Thyroid gland (tissue), 4 donors: ENCODE measurements around the gene TMEM120B. TPM values are rescaled to one million over a fixed set of nuclear protein-coding genes. Genes with fewer than 3 reads are reported as not detected.
"Not testable (repeated sequence)": the region's sequence is repeated elsewhere in the genome, so short reads cannot be mapped to it uniquely, and the experiment has no call there.

Experiments used
- DNase-seq, 2 donors: peaks; one replicate each; pipeline ENCODE4 v3.0.0-alpha.2; 2019
- H3K27ac ChIP-seq, 3 donors: fragments of 200-600 bp; sonication (generic); 1 replicate in 2 of 3; 2 replicates in 1 of 3; pipeline ENCODE4 v1.5.1; 2016 to 2019; ENCODE audit warnings: mild to moderate bottlenecking in 1 of 3, moderate library complexity in 1 of 3
- H3K27me3 ChIP-seq: fragments of 200-600 bp; sonication (generic); one replicate; pipeline ENCODE4 v1.5.1; 2019
- H3K36me3 ChIP-seq, 2 donors: fragments of 200-600 bp; sonication (generic); one replicate each; pipeline ENCODE4 v1.5.1; 2016 to 2019
- H3K4me1 ChIP-seq, 2 donors: fragments of 200-600 bp; sonication (generic); one replicate each; pipeline ENCODE4 v1.5.1; 2017 to 2019
- H3K4me3 ChIP-seq, 3 donors: fragments of 200-600 bp; sonication (generic); replicated peaks in 1 of 3; 1 replicate in 2 of 3; 2 replicates in 1 of 3; pipeline ENCODE4 v1.5.1; 2016; ENCODE audit warnings: mild to moderate bottlenecking in 1 of 3
- H3K9me3 ChIP-seq: fragments of 200-600 bp; sonication (generic); one replicate; pipeline ENCODE4 v1.5.1; 2017
- POLR2A ChIP-seq, 2 donors: fragments of 450-650 bp; IDR thresholded peaks; one replicate each; pipeline ENCODE4 v1.6.1; 2017; ENCODE audit warnings: antibody characterized with exemption in 2 of 2, mild to moderate bottlenecking in 2 of 2, moderate library complexity in 1 of 2
- WGBS, 2 donors: methylation state at CpG; one replicate each; pipeline ENCODE4 v1.1.5; 2017; 5-methylcytosine and 5-hydroxymethylcytosine counted together
- intact Hi-C: fragments of 100-400 bp; cut with DNase I; formaldehyde crosslinking; loops from one replicate; pipeline ENCODE4 v1.15.1; 2023
- total RNA-seq, 4 donors: library from RNA; depleted of rRNA; stranded (reverse); fragments of >200 nt; gene quantifications; one replicate each; pipeline ENCODE4 v1.2.3, GENCODE V29; 2016
- TF ChIP-seq, protein P1 (sequence below), 6 experiments: fragments of 200-600 bp in 3 of 6; fragments of 450-650 bp in 3 of 6; sonication (generic) in 3 of 6; IDR thresholded peaks; one replicate each; pipeline ENCODE4 v1.5.1; 2016 to 2019; ENCODE audit warnings: antibody characterized with exemption in 6 of 6, mild to moderate bottlenecking in 2 of 6, inconsistent platforms in 1 of 6, moderate library complexity in 1 of 6

TMEM120B gene
- total RNA-seq: 10 to 100 TPM; 12.5 to 15.4 (median 14.2) TPM

GRCh38 chr12:121712461-121713256 lies at the start of gene TMEM120B:
TSS of gene TMEM120B (plus strand) at chr12:121712752. CDS start at chr12:121712896, 144 bp downstream.
- H3K36me3 ChIP-seq: no peaks in the 10 kb centered on the region
- H3K4me3 ChIP-seq: peak within 1 kb of the TSS; percentile 81 to 85 (median 82)
- H3K27me3 ChIP-seq: no peaks in the 10 kb centered on the region
- peaks cover 11 to 14% of the 10 kb centered on the region in 2 donors for H3K4me1 ChIP-seq
- WGBS, 2 donors: 0 to 1% methylated on average over 1 to 16 of the region's 74 CpGs
- peak within 1 kb of the TSS; percentile 81 to 91 (median 82) for H3K27ac ChIP-seq
- intact Hi-C loops: no loop called here
- DNase-seq: peak; percentile 74 to 81
- TF ChIP-seq POLR2A (IDR thresholded peaks at IDR 0.05): peak; percentile 79 to 96
- TF ChIP-seq, protein P1, sequence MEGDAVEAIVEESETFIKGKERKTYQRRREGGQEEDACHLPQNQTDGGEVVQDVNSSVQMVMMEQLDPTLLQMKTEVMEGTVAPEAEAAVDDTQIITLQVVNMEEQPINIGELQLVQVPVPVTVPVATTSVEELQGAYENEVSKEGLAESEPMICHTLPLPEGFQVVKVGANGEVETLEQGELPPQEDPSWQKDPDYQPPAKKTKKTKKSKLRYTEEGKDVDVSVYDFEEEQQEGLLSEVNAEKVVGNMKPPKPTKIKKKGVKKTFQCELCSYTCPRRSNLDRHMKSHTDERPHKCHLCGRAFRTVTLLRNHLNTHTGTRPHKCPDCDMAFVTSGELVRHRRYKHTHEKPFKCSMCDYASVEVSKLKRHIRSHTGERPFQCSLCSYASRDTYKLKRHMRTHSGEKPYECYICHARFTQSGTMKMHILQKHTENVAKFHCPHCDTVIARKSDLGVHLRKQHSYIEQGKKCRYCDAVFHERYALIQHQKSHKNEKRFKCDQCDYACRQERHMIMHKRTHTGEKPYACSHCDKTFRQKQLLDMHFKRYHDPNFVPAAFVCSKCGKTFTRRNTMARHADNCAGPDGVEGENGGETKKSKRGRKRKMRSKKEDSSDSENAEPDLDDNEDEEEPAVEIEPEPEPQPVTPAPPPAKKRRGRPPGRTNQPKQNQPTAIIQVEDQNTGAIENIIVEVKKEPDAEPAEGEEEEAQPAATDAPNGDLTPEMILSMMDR (IDR thresholded peaks at IDR 0.05): no peak
- no peaks in the 10 kb centered on the region for H3K9me3 ChIP-seq

GRCh38 chr12:121663610-121663929 lies 49.0 kb upstream of the TMEM120B start:
- no peak overlapping the region for H3K4me3 ChIP-seq
- no peaks in the 10 kb centered on the region for H3K36me3 ChIP-seq
- intact Hi-C loops: no loop called here
- no peak for DNase-seq
- WGBS, 2 donors: 87 to 88% methylated on average over 3 of the region's 3 CpGs
- TF ChIP-seq POLR2A (IDR thresholded peaks at IDR 0.05): no peak
- TF ChIP-seq, protein P1 (IDR thresholded peaks at IDR 0.05): no peak
- H3K27me3 ChIP-seq: no peaks in the 10 kb centered on the region
- H3K4me1 ChIP-seq: no peaks in the 10 kb centered on the region
- no peak overlapping the region for H3K27ac ChIP-seq
- H3K9me3 ChIP-seq: no peaks in the 10 kb centered on the region

DNA sequence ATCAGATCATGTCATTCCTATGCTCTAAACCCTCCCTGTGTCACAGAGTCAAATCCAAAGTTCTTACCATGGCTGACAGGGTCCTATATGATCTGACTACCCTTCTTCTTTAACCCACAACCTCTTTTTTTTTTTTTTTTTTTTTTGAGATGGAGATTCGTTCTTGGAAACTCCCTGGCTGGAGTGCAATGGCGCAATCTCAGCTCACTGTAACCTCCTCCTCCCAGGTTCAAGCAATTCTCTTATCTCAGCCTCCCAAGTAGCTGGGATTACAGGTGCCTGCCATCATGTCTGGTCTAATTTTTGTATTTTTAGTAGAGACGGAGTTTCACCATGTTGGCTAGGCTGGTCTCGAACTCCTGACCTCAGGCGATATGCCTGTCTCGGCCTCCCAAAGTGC lies 45.7 kb upstream of the TMEM120B start:
- not testable (repeated sequence) for H3K4me3 ChIP-seq, DNase-seq, H3K27me3 ChIP-seq, H3K9me3 ChIP-seq, H3K27ac ChIP-seq, H3K4me1 ChIP-seq, H3K36me3 ChIP-seq
- 86 to 90% methylated on average over 6 of the region's 6 CpGs for WGBS, 2 donors
- intact Hi-C loops: loop anchor here (5.0 kb wide), 1 partner anchor 115 kb away; no protein-coding TSS in a partner anchor

- Histone ChIP-seq H3K4me1 (peaks cover 0 to 6% of the 10 kb centered on the region in 2 donors), H3K9me3 (no peaks in the 10 kb centered on the region), H3K27me3 (no peaks in the 10 kb centered on the region), H3K4me3 (no peak overlapping the region), H3K36me3 (no peaks in the 10 kb centered on the region), H3K27ac (no peak overlapping the region)
- intact Hi-C loops: loop anchor here (5.0 kb wide), 1 partner anchor 117 kb away; no protein-coding TSS in a partner anchor
- 80 to 86% methylated on average over 16 to 18 of the region's 18 CpGs for WGBS, 2 donors
- TF ChIP-seq, protein P1 (IDR thresholded peaks at IDR 0.05): peak in 5 of 6 experiments; percentile 30 to 54 (median 37)
- no peak for TF ChIP-seq POLR2A (IDR thresholded peaks at IDR 0.05)
- DNase-seq: peak; percentile 44 to 48
These were observed 43.6 kb upstream of the TMEM120B start for GRCh38 chr12:121668750-121669520.

GRCh38 chr12:121669521-121669900 lies 43.0 kb upstream of the TMEM120B start, which contains the start of gene MORN3:
TSS of gene MORN3 (minus strand) at chr12:121669654. CDS start at chr12:121669483, 171 bp downstream.
- WGBS, 2 donors: 92 to 94% methylated on average over 5 of the region's 5 CpGs
- TF ChIP-seq POLR2A (IDR thresholded peaks at IDR 0.05): no peak
- TF ChIP-seq, protein P1 (IDR thresholded peaks at IDR 0.05): no peak
- no peak within 1 kb of the TSS for H3K4me3 ChIP-seq
- DNase-seq: no peak
- H3K4me1 ChIP-seq: peaks cover 0 to 6% of the 10 kb centered on the region in 2 donors
- no peaks in the 10 kb centered on the region for H3K9me3 ChIP-seq
- intact Hi-C loops: loop anchor here (5.0 kb wide), 1 partner anchor 117 kb away; no protein-coding TSS in a partner anchor
- H3K36me3 ChIP-seq: no peaks in the 10 kb centered on the region
- no peaks in the 10 kb centered on the region for H3K27me3 ChIP-seq
- H3K27ac ChIP-seq: no peak within 1 kb of the TSS
